GM23248 (cell line): Measurements from ENCODE around the gene XKR7. TPM values are rescaled to one million over a fixed set of nuclear protein-coding genes. Genes with fewer than 3 reads are reported as not detected.

ENCODE experiments used
- DNase-seq: peaks from one replicate; pipeline ENCODE4 v3.0.0-alpha.2; 2015
- H2AFZ ChIP-seq: fragments of 200-600 bp; sonication (generic); 2 replicates; pipeline ENCODE4 v1.6.1; 2016; ENCODE audit warnings: antibody characterized with exemption
- H3F3A ChIP-seq: fragments of 200-600 bp; sonication (generic); 2 replicates; pipeline ENCODE4 v1.6.1; 2016; ENCODE audit warnings: mild to moderate bottlenecking, antibody characterized with exemption, mixed run types; ENCODE audit not compliant: insufficient read depth
- H3K27ac ChIP-seq: fragments of 200-600 bp; sonication (generic); 2 replicates; pipeline ENCODE4 v1.5.1; 2016; ENCODE audit warnings: mild to moderate bottlenecking
- H3K27me3 ChIP-seq: fragments of 200-600 bp; sonication (generic); replicated peaks from 2 replicates; pipeline ENCODE4 v1.6.1; 2016; ENCODE audit warnings: mild to moderate bottlenecking; ENCODE audit not compliant: insufficient read depth
- H3K36me3 ChIP-seq: fragments of 200-600 bp; sonication (generic); 2 replicates; pipeline ENCODE4 v1.6.1; 2016; ENCODE audit warnings: low read depth, mild to moderate bottlenecking
- H3K4me1 ChIP-seq: fragments of 200-600 bp; sonication (generic); 2 replicates; pipeline ENCODE4 v1.6.1; 2016; ENCODE audit warnings: mild to moderate bottlenecking; ENCODE audit not compliant: insufficient read depth
- H3K4me2 ChIP-seq: fragments of 200-600 bp; sonication (generic); one replicate; pipeline ENCODE4 v1.6.1; 2016; ENCODE audit warnings: mild to moderate bottlenecking; ENCODE audit not compliant: unreplicated experiment
- H3K4me3 ChIP-seq: fragments of 200-600 bp; sonication (generic); 2 replicates; pipeline ENCODE4 v1.5.1; 2016; ENCODE audit warnings: mild to moderate bottlenecking
- H3K79me2 ChIP-seq: fragments of 200-600 bp; sonication (generic); 2 replicates; pipeline ENCODE4 v1.6.1; 2016; ENCODE audit warnings: mild to moderate bottlenecking; ENCODE audit not compliant: insufficient read depth
- H3K9ac ChIP-seq: fragments of 200-600 bp; sonication (generic); 2 replicates; pipeline ENCODE4 v1.6.1; 2016; ENCODE audit warnings: mild to moderate bottlenecking
- H3K9me2 ChIP-seq: fragments of 200-600 bp; sonication (generic); 2 replicates; pipeline ENCODE4 v1.6.1; 2016; ENCODE audit warnings: mixed run types, mild to moderate bottlenecking, moderate library complexity; ENCODE audit not compliant: insufficient read depth
- H3K9me3 ChIP-seq: fragments of 200-600 bp; sonication (generic); one replicate; pipeline ENCODE4 v1.6.1; 2017; ENCODE audit warnings: low read depth
- H4K20me1 ChIP-seq: fragments of 200-600 bp; sonication (generic); 2 replicates; pipeline ENCODE4 v1.6.0; 2016; ENCODE audit not compliant: insufficient read depth
- EZH2 ChIP-seq: fragments of 200-600 bp; sonication (generic); IDR thresholded peaks from 2 replicates; pipeline ENCODE4 v1.6.1; 2018; ENCODE audit warnings: antibody characterized with exemption, mild to moderate bottlenecking; ENCODE audit not compliant: insufficient read depth, poor library complexity, severe bottlenecking
- EZH2phosphoT487 ChIP-seq: fragments of 200-600 bp; sonication (generic); IDR thresholded peaks from 2 replicates; pipeline ENCODE4 v1.6.1; 2018; ENCODE audit warnings: antibody characterized with exemption, moderate library complexity, mild to moderate bottlenecking, low read depth; ENCODE audit not compliant: insufficient read depth
- WGBS, 2 experiments: methylation state at CpG; one replicate each; pipeline ENCODE4 v1.1.6; 2015 to 2017; ENCODE audit warnings: low lambda C conversion rate in 2 of 2, low coverage in 1 of 2; ENCODE audit errors: missing lambda C conversion rate in 2 of 2; 5-methylcytosine and 5-hydroxymethylcytosine counted together
- in situ Hi-C: fragments of 300-500 bp; cut with MboI; formaldehyde crosslinking; loops from 2 replicates; pipeline ENCODE4 v1.15.0; 2020
- polyA plus RNA-seq: library from polyadenylated mRNA; unstranded; fragments of >200 nt; fragmentation: Nextera tagmentation; extraction: Ambion mirVana; gene quantifications from 2 replicates; pipeline ENCODE4 v1.2.1, GENCODE V29; 2016
- total RNA-seq: library from RNA; depleted of rRNA; stranded (reverse); fragments of >200 nt; shearing (Covaris generic); gene quantifications from 2 replicates; pipeline ENCODE4 v1.2.3, GENCODE V29; 2014

Gene XKR7
- total and polyA plus RNA-seq, 2 experiments from 2014 or later: not detected

DNA sequence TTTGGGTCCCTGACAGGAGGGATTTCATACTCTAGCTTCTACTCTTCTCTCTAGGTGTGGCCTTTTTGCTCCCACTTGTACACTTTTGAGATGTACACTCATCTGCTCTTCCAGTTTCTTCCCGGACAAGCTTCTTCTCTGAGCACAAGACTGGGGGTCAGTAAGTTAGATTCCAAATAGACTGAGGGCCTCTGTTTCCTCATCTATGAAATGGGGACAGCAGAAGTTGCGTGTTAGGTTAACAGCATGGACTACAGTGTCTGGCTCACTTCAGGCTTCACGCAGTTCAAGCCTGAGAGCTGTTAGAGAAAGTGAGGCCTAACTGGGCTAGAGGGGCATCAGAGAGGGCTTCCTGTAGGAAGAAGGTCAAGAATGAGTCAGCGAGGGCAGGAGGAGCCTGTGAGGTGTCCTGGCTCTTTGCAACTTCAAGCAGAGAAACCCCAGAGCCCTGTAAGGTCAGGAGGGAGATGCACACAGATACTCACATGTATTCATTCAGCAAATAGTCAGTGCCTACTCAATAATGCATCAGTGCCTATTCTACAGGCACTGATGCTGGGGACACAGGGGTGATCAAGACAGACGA is 20.6 kb downstream of the XKR7 start:
- no peaks in the 10 kb centered on the region for H3K9me2 ChIP-seq
- no peak overlapping the region for H3K9ac ChIP-seq
- H3K4me2 ChIP-seq: no peak overlapping the region
- no peak for TF ChIP-seq EZH2phosphoT487
- TF ChIP-seq EZH2: no peak
- H3K4me3 ChIP-seq: no peak overlapping the region
- DNase-seq: no peak
- 61 to 70% methylated on average over 5 of the region's 5 CpGs for WGBS, 2 experiments
- H3K9me3 ChIP-seq: no peaks in the 10 kb centered on the region
- H2AFZ ChIP-seq: no peak overlapping the region
- in situ Hi-C loops: no loop called here
- H4K20me1 ChIP-seq: no peaks in the 10 kb centered on the region
- peaks cover 29% of the 10 kb centered on the region for H3K27me3 ChIP-seq
- H3K79me2 ChIP-seq: no peaks in the 10 kb centered on the region
- no peaks in the 10 kb centered on the region for H3K36me3 ChIP-seq
- H3F3A ChIP-seq: no peaks in the 10 kb centered on the region
- no peaks in the 10 kb centered on the region for H3K4me1 ChIP-seq
- no peak overlapping the region for H3K27ac ChIP-seq

DNA sequence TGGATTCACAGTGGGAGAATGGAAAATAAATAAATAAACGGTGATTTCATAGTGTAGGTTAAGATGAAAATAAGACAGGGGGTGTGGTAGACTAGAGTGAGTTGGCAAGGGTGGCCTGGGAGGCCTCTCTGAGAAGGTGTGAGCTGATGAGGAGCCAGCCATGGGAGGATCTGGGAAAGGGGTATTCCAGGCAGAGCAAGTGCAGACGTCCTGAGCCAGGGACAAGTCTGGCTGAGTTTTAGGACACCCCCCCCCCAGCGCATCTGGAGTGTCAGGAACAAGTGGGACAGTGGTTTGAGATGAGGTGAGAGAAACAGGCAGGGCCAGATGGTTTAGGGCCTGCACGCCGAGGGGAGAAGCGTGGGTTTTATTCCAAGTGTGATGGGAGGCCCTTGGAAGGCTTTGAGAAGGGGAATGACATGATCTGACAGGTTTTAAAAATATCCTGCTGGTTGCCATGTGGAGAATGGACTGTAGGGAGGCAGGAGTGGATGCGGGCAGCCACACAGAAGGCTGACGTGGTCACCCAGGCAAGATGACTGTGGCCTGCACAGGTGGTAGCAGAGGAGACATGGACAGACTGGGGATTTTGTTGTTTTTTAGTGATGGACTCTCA is 21.2 kb downstream of the XKR7 start:
- Histone ChIP-seq H3K27me3 (peaks cover 31% of the 10 kb centered on the region), H3K9me2 (no peaks in the 10 kb centered on the region), H3K36me3 (no peaks in the 10 kb centered on the region), H3K4me1 (no peaks in the 10 kb centered on the region), H3K4me2 (no peak overlapping the region), H3K9ac (no peak overlapping the region), H3K9me3 (no peaks in the 10 kb centered on the region), H2AFZ (no peak overlapping the region), H3K27ac (no peak overlapping the region), H3K4me3 (no peak overlapping the region), H3F3A (no peaks in the 10 kb centered on the region), H4K20me1 (no peaks in the 10 kb centered on the region), H3K79me2 (no peaks in the 10 kb centered on the region)
- TF ChIP-seq EZH2phosphoT487: no peak
- TF ChIP-seq EZH2: no peak
- in situ Hi-C loops: no loop called here
- 51% methylated on average over 8 of the region's 8 CpGs for WGBS, 2 experiments
- no peak for DNase-seq

DNA sequence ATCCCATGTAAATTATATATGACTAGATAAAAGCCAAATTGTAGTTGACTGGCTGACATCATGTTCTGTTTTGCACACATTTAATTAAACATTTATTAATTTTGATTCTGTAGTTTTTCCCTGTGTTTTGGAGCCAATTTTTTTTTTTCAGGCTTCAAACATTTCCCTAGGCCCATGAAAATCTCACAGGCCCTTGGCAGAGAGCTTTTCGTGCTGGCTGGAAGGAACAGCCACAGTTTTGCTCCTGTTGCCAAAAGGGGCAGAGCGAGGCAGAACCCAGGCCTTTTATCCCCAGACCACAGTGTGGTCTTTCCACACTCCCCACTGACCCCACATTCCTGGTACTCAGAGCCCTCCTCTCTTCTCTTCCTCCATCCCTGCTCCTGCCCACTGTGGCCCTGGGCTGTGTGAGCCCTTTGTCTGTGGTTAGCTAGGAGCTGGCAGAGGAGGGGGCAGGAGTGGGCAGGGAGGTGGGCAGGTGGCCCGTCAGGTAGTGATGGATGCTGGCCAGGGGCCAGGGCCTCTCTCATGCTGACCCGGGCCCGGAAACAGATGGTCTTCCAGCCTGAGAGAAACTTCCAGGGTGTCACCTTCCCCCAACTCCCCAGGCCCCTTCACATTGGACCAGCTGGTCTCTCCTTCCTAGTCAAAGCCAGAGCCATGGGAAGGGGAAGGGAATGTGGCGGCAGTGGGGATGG is 22.8 kb downstream of the XKR7 start:
- no peak overlapping the region for H3K9ac ChIP-seq
- peaks cover 30% of the 10 kb centered on the region for H3K27me3 ChIP-seq
- no peak overlapping the region for H3K4me3 ChIP-seq
- H3K9me3 ChIP-seq: no peaks in the 10 kb centered on the region
- H2AFZ ChIP-seq: no peak overlapping the region
- in situ Hi-C loops: no loop called here
- H3K36me3 ChIP-seq: no peaks in the 10 kb centered on the region
- DNase-seq: no peak
- no peaks in the 10 kb centered on the region for H3F3A ChIP-seq
- H3K9me2 ChIP-seq: no peaks in the 10 kb centered on the region
- 20 to 31% methylated on average over 5 to 6 of the region's 6 CpGs for WGBS, 2 experiments
- H3K27ac ChIP-seq: no peak overlapping the region
- no peaks in the 10 kb centered on the region for H3K4me1 ChIP-seq
- H3K4me2 ChIP-seq: no peak overlapping the region
- no peaks in the 10 kb centered on the region for H4K20me1 ChIP-seq
- no peaks in the 10 kb centered on the region for H3K79me2 ChIP-seq
- TF ChIP-seq EZH2 (no peak), EZH2phosphoT487 (no peak)

GRCh38 chr20:31991339-31991705 is 23.4 kb downstream of the XKR7 start:
- no peak overlapping the region for H3K4me3 ChIP-seq
- no peak for DNase-seq
- no peak overlapping the region for H3K4me2 ChIP-seq
- H3F3A ChIP-seq: no peaks in the 10 kb centered on the region
- peaks cover 30% of the 10 kb centered on the region for H3K27me3 ChIP-seq
- 0% methylated on average over 1 of the region's 1 CpG for WGBS, 2 experiments
- no peaks in the 10 kb centered on the region for H3K9me3 ChIP-seq
- no peak overlapping the region for H2AFZ ChIP-seq
- H3K9ac ChIP-seq: no peak overlapping the region
- in situ Hi-C loops: no loop called here
- no peaks in the 10 kb centered on the region for H3K9me2 ChIP-seq
- TF ChIP-seq EZH2phosphoT487: no peak
- TF ChIP-seq EZH2: no peak
- no peaks in the 10 kb centered on the region for H3K36me3 ChIP-seq
- H4K20me1 ChIP-seq: no peaks in the 10 kb centered on the region
- H3K4me1 ChIP-seq: no peaks in the 10 kb centered on the region
- no peak overlapping the region for H3K27ac ChIP-seq
- H3K79me2 ChIP-seq: no peaks in the 10 kb centered on the region
